Fibroblast of upper back skin (primary cell): Measurements from ENCODE around the gene ZNF84.

Experiments used
- DNase-seq: peaks from one replicate; pipeline ENCODE4 v3.0.0-alpha.2; 2013

Gene ZNF84

GRCh38 chr12:133037207-133038005 is at the start of gene ZNF84:
Gene ZNF84, plus strand, starts transcription at chr12:133037509. Its CDS starts 3,959 bp downstream, at chr12:133041468.
- peak; percentile 99 for DNase-seq

- no peak for DNase-seq
These were observed 38.6 kb upstream of the ZNF84 start for GRCh38 chr12:132998741-132999140.

GRCh38 chr12:133010657-133011297 is 26.5 kb upstream of the ZNF84 start:
- no peak for DNase-seq

GRCh38 chr12:133023566-133023965 is 13.7 kb upstream of the ZNF84 start:
- no peak for DNase-seq

- DNase-seq = peak; percentile 7
These were observed 10.3 kb upstream of the ZNF84 start for GRCh38 chr12:133026996-133027395.

GRCh38 chr12:133038118-133038709 is 905 bp downstream of the ZNF84 start:
- no peak for DNase-seq

- no peak for DNase-seq
These were observed 9.4 kb downstream of the ZNF84 start for GRCh38 chr12:133046698-133047097.

- DNase-seq = no peak
These were observed 20.1 kb downstream of the ZNF84 start for GRCh38 chr12:133057446-133057845.

- no peak for DNase-seq
These were observed 21.1 kb downstream of the ZNF84 start for GRCh38 chr12:133058203-133059113.

- no peak for DNase-seq
These were observed 24.6 kb downstream of the ZNF84 start for GRCh38 chr12:133061954-133062353.

- DNase-seq = no peak
These were observed 26.2 kb downstream of the ZNF84 start for GRCh38 chr12:133063556-133063955.

GRCh38 chr12:133073836-133074235 is 36.5 kb downstream of the ZNF84 start:
- DNase-seq = no peak

GRCh38 chr12:133080026-133080367 is 42.7 kb downstream of the ZNF84 start:
- DNase-seq = peak; percentile 100

GRCh38 chr12:133080368-133081158 is 43.3 kb downstream of the ZNF84 start, which contains the start of gene ZNF140:
Gene ZNF140, plus strand, starts transcription at chr12:133080923. Its CDS starts 398 bp downstream, at chr12:133081321.
- peak; percentile 97 for DNase-seq

- DNase-seq = no peak
These were observed 44.0 kb downstream of the ZNF84 start for GRCh38 chr12:133081159-133081780.

- no peak for DNase-seq
These were observed 46.0 kb downstream of the ZNF84 start for GRCh38 chr12:133083345-133083744.

- no peak for DNase-seq
These were observed 68.3 kb downstream of the ZNF84 start for GRCh38 chr12:133105620-133106019.

GRCh38 chr12:133106253-133106652 is 68.9 kb downstream of the ZNF84 start:
- peak; percentile 2 for DNase-seq

- no peak for DNase-seq
These were observed 69.8 kb downstream of the ZNF84 start for GRCh38 chr12:133107121-133107520.

- DNase-seq = no peak
These were observed 70.8 kb downstream of the ZNF84 start for GRCh38 chr12:133108150-133108549.
